22Rv1 (cell line): ENCODE results near the gene TENM4.

Experiments
- H3K27ac ChIP-seq: fragments of 450-650 bp; 2 replicates; pipeline ENCODE4 v1.5.1; 2017
- ZFX ChIP-seq: fragments of 450-650 bp; IDR thresholded peaks from 2 replicates; pipeline ENCODE4 v1.6.1; 2017; ENCODE audit warnings: antibody characterized with exemption, borderline replicate concordance
- TF ChIP-seq, protein P1 (sequence below): fragments of 450-650 bp; IDR thresholded peaks from 2 replicates; pipeline ENCODE4 v1.5.1; 2017; ENCODE audit warnings: mild to moderate bottlenecking

The TENM4 gene

DNA sequence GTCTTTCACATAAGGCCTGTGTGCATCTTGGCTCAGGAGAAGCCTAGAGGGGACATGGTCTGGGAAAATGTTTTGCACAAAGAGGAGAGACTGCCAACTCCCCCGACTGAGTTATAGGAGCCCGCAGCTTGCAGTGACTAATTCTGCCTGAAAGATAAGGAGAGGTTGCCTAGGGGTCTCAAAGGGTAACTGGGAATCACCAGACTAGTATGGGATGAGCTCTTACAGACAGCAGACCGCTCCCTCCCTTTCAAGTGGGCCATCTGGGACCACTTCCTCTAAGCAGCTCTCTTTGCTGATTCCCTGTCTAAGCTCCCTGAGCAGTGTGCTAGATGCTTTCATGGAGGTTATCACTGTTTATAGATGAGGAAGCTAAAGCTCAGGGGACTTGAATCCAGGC, 105.1 kb downstream of the TENM4 start:
- TF ChIP-seq, protein P1, sequence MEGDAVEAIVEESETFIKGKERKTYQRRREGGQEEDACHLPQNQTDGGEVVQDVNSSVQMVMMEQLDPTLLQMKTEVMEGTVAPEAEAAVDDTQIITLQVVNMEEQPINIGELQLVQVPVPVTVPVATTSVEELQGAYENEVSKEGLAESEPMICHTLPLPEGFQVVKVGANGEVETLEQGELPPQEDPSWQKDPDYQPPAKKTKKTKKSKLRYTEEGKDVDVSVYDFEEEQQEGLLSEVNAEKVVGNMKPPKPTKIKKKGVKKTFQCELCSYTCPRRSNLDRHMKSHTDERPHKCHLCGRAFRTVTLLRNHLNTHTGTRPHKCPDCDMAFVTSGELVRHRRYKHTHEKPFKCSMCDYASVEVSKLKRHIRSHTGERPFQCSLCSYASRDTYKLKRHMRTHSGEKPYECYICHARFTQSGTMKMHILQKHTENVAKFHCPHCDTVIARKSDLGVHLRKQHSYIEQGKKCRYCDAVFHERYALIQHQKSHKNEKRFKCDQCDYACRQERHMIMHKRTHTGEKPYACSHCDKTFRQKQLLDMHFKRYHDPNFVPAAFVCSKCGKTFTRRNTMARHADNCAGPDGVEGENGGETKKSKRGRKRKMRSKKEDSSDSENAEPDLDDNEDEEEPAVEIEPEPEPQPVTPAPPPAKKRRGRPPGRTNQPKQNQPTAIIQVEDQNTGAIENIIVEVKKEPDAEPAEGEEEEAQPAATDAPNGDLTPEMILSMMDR: no peak
- no peak for TF ChIP-seq ZFX
- no peak overlapping the region for H3K27ac ChIP-seq

DNA sequence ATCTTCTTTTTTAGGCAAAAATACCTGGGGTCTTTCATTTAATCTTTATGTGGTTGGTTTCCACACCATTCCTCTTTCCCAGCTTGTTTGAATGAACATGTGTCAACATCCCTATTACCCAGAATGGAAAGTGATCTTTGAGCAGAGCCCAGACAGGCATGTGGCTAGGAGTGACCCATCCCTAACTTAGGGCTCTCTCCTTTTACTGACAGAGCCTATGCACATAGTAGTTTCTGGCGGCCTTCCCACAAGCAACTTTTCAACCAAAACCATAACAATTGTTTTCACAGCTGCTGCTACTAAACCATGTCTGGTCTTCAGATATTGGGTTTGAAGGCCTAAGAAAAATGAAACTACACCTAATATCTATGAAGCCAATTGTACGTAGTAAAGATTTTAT, 107.5 kb downstream of the TENM4 start:
- no peak for TF ChIP-seq ZFX
- TF ChIP-seq, protein P1: no peak
- no peak overlapping the region for H3K27ac ChIP-seq

DNA sequence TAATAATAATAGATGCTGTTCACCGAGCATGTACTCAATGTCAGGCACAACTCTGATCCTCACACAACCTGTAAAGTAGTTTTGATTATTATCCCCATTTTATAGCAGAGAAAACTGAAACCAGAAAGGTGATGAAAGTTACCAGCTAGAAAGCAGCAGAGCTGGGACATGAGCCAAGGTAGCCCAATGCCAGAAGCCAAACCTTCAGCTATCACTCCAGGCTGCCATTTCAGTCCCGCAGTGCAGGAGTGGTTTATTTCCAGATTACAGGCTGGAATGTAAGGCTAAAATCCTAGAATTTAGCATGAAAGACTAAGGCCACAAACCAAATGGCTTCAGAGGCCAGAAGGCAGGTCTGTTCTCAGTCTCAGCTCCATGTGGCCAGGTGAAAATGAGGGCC, 108.8 kb downstream of the TENM4 start:
- TF ChIP-seq ZFX: no peak
- TF ChIP-seq, protein P1: no peak
- no peak overlapping the region for H3K27ac ChIP-seq

DNA sequence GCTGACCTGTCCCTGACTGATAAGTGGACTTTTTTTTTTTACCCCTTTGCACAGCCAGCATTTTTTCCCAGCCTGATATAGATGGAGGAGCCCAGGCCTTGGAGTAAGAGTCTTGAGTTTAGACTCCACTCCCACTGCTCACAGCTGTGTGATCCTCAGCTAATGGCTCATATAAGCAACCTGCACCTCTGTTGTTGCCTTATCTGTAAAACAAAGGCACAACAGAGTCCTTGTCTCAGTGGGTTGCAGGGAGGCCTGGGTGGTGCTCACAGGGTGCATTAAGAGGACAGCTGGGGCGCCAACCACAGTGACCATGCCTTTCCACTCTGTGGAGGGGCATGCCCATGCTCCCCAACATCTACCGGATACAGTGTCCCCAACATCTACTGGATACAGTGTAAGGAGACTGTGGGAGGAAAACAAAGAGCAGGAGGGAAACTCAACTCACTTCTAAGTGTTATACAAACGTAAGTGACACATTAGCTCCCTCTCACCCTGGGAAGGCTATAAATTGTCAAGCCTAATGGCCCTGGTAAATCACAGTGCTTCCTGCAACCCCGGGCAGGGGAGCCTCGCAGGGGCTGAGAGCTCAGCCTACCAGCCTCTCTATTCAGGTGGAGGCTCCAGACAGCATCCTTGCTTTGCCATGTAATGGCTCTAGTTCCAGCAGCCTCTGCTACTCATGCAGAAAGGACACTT, 109.5 kb downstream of the TENM4 start:
- no peak for TF ChIP-seq ZFX
- TF ChIP-seq, protein P1: no peak

DNA sequence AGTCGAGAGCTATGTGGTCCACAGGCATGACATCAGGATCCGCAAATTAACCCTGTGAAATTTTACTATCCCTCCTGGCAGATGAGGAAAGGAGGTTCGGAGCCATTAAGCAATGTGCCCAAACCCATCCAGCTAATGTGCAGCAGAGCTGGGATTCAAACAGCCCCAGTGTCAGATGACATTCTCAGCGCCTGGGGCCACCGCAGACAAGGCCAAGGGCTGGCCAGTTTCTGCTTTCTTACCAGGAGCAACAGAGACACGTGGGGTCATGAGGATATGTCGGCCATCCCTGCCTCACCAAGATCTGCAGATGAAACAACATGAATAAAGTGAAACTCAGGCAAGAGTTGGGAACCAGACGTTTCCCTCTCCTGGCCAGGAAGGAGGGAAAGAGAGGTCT, 110.2 kb downstream of the TENM4 start:
- H3K27ac ChIP-seq: no peak overlapping the region
- TF ChIP-seq ZFX: no peak
- TF ChIP-seq, protein P1: no peak

More for the DNA sequence above, 109.5 kb downstream of the TENM4 start:
- H3K27ac ChIP-seq: no peak overlapping the region

DNA sequence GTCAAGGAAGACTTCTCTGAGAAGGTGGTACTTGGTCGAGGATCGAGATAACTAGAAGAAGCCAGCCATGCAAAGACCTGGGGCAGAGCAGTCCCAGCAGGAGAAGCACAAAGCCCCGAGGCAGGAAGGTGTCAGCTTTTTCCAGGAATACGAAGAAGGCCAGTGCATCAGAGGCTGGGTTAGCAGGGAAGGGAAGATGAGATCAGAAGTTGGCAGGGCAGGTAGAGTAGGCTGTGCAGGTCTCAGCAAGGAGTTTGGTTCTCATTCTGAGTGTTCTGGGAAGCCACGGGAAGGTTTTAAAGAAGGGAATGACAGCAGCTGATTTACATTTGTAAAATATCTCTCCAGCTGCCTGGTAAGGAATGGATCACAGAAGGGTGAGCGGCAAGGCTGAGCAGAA, 111.3 kb downstream of the TENM4 start:
- no peak overlapping the region for H3K27ac ChIP-seq
- TF ChIP-seq, protein P1: no peak
- TF ChIP-seq ZFX: no peak

DNA sequence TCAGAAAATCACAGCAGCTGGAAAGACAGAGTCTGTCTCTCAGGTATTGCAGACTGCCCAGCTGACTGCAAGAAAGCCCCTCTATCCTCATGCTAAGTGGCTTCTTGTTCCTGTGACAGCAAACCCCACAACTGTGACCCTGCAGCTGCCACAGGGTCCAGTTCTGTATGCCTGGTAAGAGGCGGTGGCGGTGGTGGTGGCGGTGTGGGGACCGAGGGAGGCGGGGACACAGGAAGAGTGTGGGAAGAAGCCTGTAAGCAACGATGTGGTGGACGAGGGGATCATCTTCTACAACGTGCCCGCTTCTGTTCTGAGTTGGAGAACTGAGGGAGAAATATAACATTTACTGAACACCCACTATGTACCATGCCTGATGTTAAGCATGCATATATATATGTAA, 112.4 kb downstream of the TENM4 start:
- TF ChIP-seq ZFX: no peak

DNA sequence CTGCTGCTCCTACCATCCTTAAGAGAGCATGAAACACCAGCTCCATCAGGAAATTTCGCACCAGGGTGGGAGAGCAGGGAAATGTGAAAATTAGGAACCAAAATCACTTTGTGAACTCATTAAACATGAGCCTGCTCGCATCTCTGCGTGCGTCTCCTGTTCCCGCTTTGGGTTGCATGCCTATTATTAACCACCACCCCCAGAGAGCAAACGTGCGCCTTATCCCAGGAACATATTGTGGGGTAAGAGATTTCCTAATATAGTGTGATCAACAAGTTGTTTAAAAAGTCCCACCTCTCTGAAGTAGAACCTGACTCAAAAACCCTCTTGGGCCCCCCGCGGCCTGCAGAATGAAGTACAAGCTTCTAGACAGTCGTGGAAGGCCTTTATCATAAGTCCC, 115.0 kb downstream of the TENM4 start:
- TF ChIP-seq, protein P1: no peak
- TF ChIP-seq ZFX: no peak

More for the DNA sequence above, 112.4 kb downstream of the TENM4 start:
- H3K27ac ChIP-seq: no peak overlapping the region

More for the DNA sequence above, 115.0 kb downstream of the TENM4 start:
- H3K27ac ChIP-seq: no peak overlapping the region
